Peyer's patch (tissue), 4 donors: ENCODE data around the gene CLEC3A. TPM values are rescaled to one million over a fixed set of nuclear protein-coding genes. Genes with fewer than 3 reads are reported as not detected.

Source experiments
- DNase-seq, 3 donors: peaks; one replicate each; pipeline ENCODE4 v3.0.0-alpha.2; 2017 to 2019
- H3K27ac ChIP-seq, 4 donors: fragments of 200-600 bp; sonication (generic); one replicate each; pipeline ENCODE4 v1.5.1; 2016 to 2019
- H3K27me3 ChIP-seq, 2 donors: fragments of 200-600 bp; sonication (generic); one replicate each; pipeline ENCODE4 v1.5.1; 2019
- H3K36me3 ChIP-seq, 3 donors: fragments of 200-600 bp; sonication (generic); one replicate each; pipeline ENCODE4 v1.5.1; 2016 to 2019
- H3K4me1 ChIP-seq, 4 donors: fragments of 200-600 bp; sonication (generic); one replicate each; pipeline ENCODE4 v1.5.1; 2016 to 2019
- H3K4me3 ChIP-seq, 4 donors: fragments of 200-600 bp; sonication (generic); 1 replicate in 3 of 4; 2 replicates in 1 of 4; pipeline ENCODE4 v1.5.1; 2016 to 2019; ENCODE audit warnings: mild to moderate bottlenecking in 1 of 4
- H3K9me3 ChIP-seq, 4 donors: fragments of 200-600 bp; sonication (generic); one replicate each; pipeline ENCODE4 v1.5.1; 2016 to 2019; ENCODE audit warnings: mild to moderate bottlenecking in 1 of 4
- CTCF ChIP-seq, 6 experiments: fragments of 450-650 bp in 4 of 6; fragments of 200-600 bp in 2 of 6; sonication (generic) in 1 of 6; IDR thresholded peaks; one replicate each; pipeline ENCODE4 v1.5.1; 2017 to 2019; ENCODE audit warnings: antibody characterized with exemption in 6 of 6, mild to moderate bottlenecking in 3 of 6, moderate library complexity in 1 of 6
- POLR2A ChIP-seq, 2 donors: fragments of 450-650 bp; IDR thresholded peaks; one replicate each; pipeline ENCODE4 v1.5.1; 2017; ENCODE audit warnings: antibody characterized with exemption in 2 of 2, mild to moderate bottlenecking in 2 of 2, moderate library complexity in 2 of 2
- total RNA-seq, 4 donors: library from RNA; depleted of rRNA; stranded (reverse); fragments of >200 nt; gene quantifications; one replicate each; pipeline ENCODE4 v1.1.0, GENCODE V29; 2016

The CLEC3A gene
- total RNA-seq, 4 donors from 2014 or later = not detected

GRCh38 chr16:78072275-78072674 lies 49.9 kb downstream of the CLEC3A start:
- no peaks in the 10 kb centered on the region for H3K4me1 ChIP-seq
- no peaks in the 10 kb centered on the region for H3K27me3 ChIP-seq
- no peak for TF ChIP-seq POLR2A (IDR thresholded peaks at IDR 0.05)
- H3K36me3 ChIP-seq = no peaks in the 10 kb centered on the region
- no peak overlapping the region for H3K4me3 ChIP-seq
- H3K9me3 ChIP-seq = no peaks in the 10 kb centered on the region
- H3K27ac ChIP-seq = no peak overlapping the region
- DNase-seq = no peak

- no peak for DNase-seq
- Histone ChIP-seq H3K4me1 (no peaks in the 10 kb centered on the region), H3K27me3 (no peaks in the 10 kb centered on the region), H3K36me3 (no peaks in the 10 kb centered on the region), H3K9me3 (no peaks in the 10 kb centered on the region), H3K27ac (no peak overlapping the region), H3K4me3 (no peak overlapping the region)
- TF ChIP-seq POLR2A (IDR thresholded peaks at IDR 0.05) = no peak
- no peak for TF ChIP-seq CTCF (IDR thresholded peaks at IDR 0.05)
Observed at GRCh38 chr16:78075800-78076199, 53.5 kb downstream of the CLEC3A start.

- no peak overlapping the region for H3K27ac ChIP-seq
- no peaks in the 10 kb centered on the region for H3K4me1 ChIP-seq
- no peaks in the 10 kb centered on the region for H3K36me3 ChIP-seq
- H3K27me3 ChIP-seq = no peaks in the 10 kb centered on the region
- TF ChIP-seq CTCF (IDR thresholded peaks at IDR 0.05) (no peak), POLR2A (IDR thresholded peaks at IDR 0.05) (no peak)
- H3K9me3 ChIP-seq = no peaks in the 10 kb centered on the region
- no peak overlapping the region for H3K4me3 ChIP-seq
- no peak for DNase-seq
Observed at GRCh38 chr16:78081341-78081740, 59.0 kb downstream of the CLEC3A start.

Other genes with a start within 250 kb of the CLEC3A start
- 1 to 10 TPM in 2 of 4 donors, under 1 TPM in 2; 0.53 to 2.5 (median 0.92) TPM for gene VAT1L, start 234.0 kb upstream of the CLEC3A start, total RNA-seq
- gene WWOX, start 77.1 kb downstream of the CLEC3A start, total RNA-seq = 100 to 1,000 TPM in 1 of 4 donors, 10 to 100 TPM in 3; 17.3 to 197 (median 57.5) TPM